Suprapubic skin (tissue), 4 donors: Measurements from ENCODE around the gene WDFY2.

Source experiments
- EP300 ChIP-seq: sonication (generic); formaldehyde crosslinking; IDR thresholded peaks from one replicate; pipeline ENCODE4 v1.6.1; 2017; ENCODE audit warnings: antibody characterized with exemption
- POLR2AphosphoS5 ChIP-seq, 3 donors: sonication (generic); formaldehyde crosslinking; IDR thresholded peaks; one replicate each; pipeline ENCODE4 v1.6.1; 2017; ENCODE audit warnings: antibody characterized with exemption in 3 of 3
- TF ChIP-seq, protein P1 (sequence below), 2 donors: fragments of 200-600 bp in 1 of 2; fragments of 450-650 bp in 1 of 2; sonication (generic) in 1 of 2; IDR thresholded peaks; one replicate each; pipeline ENCODE4 v1.5.1; 2016 to 2019; ENCODE audit warnings: antibody characterized with exemption in 2 of 2, mild to moderate bottlenecking in 1 of 2, moderate library complexity in 1 of 2

DNA sequence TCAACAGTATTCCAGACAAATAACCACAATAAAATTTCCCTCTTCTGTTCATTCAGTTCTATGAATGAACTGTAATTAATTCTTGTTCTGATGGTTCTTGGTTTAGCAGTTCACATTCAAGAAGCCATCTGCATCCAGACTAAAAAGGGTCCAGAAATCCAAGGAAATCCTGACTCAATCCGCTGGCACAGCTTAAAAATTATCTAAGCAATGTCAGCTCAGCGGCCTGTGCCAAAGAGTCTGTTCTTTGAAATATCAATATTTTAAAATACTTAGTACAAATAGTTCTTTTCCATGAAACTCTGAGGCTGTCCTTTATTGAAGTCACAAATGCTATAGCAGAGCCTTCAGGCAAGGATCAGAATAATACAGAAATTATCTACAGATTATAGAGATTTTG, 162.5 kb downstream of the WDFY2 start:
- TF ChIP-seq EP300 (no peak), POLR2AphosphoS5 (IDR thresholded peaks at IDR 0.05) (no peak)
- TF ChIP-seq, protein P1, sequence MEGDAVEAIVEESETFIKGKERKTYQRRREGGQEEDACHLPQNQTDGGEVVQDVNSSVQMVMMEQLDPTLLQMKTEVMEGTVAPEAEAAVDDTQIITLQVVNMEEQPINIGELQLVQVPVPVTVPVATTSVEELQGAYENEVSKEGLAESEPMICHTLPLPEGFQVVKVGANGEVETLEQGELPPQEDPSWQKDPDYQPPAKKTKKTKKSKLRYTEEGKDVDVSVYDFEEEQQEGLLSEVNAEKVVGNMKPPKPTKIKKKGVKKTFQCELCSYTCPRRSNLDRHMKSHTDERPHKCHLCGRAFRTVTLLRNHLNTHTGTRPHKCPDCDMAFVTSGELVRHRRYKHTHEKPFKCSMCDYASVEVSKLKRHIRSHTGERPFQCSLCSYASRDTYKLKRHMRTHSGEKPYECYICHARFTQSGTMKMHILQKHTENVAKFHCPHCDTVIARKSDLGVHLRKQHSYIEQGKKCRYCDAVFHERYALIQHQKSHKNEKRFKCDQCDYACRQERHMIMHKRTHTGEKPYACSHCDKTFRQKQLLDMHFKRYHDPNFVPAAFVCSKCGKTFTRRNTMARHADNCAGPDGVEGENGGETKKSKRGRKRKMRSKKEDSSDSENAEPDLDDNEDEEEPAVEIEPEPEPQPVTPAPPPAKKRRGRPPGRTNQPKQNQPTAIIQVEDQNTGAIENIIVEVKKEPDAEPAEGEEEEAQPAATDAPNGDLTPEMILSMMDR (IDR thresholded peaks at IDR 0.05) = no peak
